ENCODE results near the gene NKAIN4. TPM values are rescaled to one million over a fixed set of nuclear protein-coding genes. Genes with fewer than 3 reads are reported as not detected.

NKAIN4 gene
- total RNA-seq: 16.1 to 18.4 TPM (median 16.8 TPM) in 3 replicates

DNA sequence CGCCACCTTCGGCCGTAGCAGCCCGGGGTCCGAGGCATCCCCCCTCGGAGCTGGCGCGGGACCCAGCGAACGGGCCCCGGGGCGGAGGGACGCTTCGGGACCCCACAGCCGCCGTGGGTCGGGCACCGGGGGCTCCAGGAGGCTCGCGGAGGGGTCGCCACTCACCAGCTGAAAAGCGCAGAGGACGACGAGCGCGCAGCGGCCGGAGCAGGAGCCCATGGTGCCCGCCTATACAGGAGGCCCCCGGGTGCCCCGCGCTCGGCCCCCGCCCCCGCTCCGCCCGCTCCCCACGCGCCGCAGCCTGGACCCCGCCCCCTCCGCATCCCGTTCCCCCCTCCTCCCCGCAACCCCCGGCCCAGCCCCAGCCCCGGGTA lies at the start of gene NKAIN4:
Gene NKAIN4 (minus strand): TSS at position 232 of the 374 bp plus-strand sequence. CDS start 13 bp downstream, at position 219.
- Mint-ChIP-seq H3K4me3 (peak within 1 kb of the TSS; percentile 70), H3K4me1 (peaks cover 47% of the 10 kb centered on the region), H3K27me3 (ENCODE audit: low read depth) (peaks cover 39% of the 10 kb centered on the region), H3K9me3 (no peaks in the 10 kb centered on the region), H3K27ac (peak within 1 kb of the TSS; percentile 39), H3K36me3 (no peaks in the 10 kb centered on the region)
- DNase-seq (ENCODE audit: low spot score in 2 of 2, unreplicated experiment in 2 of 2): no peak
- TF ChIP-seq, protein P1, sequence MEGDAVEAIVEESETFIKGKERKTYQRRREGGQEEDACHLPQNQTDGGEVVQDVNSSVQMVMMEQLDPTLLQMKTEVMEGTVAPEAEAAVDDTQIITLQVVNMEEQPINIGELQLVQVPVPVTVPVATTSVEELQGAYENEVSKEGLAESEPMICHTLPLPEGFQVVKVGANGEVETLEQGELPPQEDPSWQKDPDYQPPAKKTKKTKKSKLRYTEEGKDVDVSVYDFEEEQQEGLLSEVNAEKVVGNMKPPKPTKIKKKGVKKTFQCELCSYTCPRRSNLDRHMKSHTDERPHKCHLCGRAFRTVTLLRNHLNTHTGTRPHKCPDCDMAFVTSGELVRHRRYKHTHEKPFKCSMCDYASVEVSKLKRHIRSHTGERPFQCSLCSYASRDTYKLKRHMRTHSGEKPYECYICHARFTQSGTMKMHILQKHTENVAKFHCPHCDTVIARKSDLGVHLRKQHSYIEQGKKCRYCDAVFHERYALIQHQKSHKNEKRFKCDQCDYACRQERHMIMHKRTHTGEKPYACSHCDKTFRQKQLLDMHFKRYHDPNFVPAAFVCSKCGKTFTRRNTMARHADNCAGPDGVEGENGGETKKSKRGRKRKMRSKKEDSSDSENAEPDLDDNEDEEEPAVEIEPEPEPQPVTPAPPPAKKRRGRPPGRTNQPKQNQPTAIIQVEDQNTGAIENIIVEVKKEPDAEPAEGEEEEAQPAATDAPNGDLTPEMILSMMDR (IDR thresholded peaks at IDR 0.05; ENCODE audit: unreplicated experiment): no peak

DNA sequence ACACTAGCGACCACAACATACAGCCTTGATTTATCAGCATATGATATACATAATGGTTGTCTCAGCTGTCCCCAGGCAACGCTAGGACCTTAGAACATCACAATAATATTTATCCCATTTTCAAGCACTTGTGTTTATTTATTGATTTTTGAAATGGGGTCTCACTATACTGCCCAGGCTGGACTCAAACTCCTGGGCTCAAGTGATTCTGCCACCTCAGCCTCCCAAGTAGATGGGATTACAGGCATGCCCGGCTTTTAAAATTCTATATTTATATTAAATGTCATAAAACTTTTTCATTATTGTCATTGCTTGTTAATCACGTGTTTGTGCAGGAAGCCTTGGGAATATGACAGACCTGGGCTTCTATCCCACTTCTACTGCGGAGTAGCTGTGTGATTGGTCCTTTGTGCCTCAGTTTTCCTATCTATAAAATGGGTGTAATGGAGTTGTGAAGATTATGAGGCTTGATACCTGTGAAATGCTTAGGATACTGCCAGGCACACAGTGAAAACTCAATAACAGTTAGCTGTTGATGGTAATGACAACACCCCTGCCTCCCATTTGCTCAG lies 48.9 kb upstream of the NKAIN4 start:
- H3K27me3 Mint-ChIP-seq (ENCODE audit: low read depth): peaks cover 39% of the 10 kb centered on the region
- no peak overlapping the region for H3K27ac Mint-ChIP-seq
- peaks cover 8% of the 10 kb centered on the region for H3K9me3 Mint-ChIP-seq
- DNase-seq (ENCODE audit: low spot score in 2 of 2, unreplicated experiment in 2 of 2): no peak
- H3K4me1 Mint-ChIP-seq: no peaks in the 10 kb centered on the region
- H3K36me3 Mint-ChIP-seq: no peaks in the 10 kb centered on the region
- TF ChIP-seq, protein P1 (IDR thresholded peaks at IDR 0.05; ENCODE audit: unreplicated experiment): no peak
- H3K4me3 Mint-ChIP-seq: no peak overlapping the region

DNA sequence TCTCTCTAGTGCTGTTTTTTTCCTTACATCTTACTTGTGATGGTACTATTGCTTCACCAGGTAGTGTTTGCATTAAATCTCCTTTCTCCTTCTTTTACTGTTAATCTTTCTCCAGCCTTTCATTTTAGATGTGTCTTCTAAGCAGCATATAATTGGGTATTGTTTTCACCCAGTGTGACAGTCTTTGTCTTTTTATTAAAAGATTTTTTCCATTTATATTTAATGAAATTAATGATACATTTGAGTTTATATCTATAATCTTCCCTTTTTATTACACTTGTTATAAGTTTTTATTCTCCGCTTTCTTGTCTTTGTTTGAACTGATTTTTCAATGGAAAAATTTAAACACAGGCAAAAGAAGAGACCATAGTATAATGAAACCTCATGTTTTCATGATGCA lies 47.4 kb upstream of the NKAIN4 start:
- no peak overlapping the region for H3K27ac Mint-ChIP-seq
- peaks cover 8% of the 10 kb centered on the region for H3K9me3 Mint-ChIP-seq
- DNase-seq (ENCODE audit: low spot score in 2 of 2, unreplicated experiment in 2 of 2): no peak
- H3K4me1 Mint-ChIP-seq: no peaks in the 10 kb centered on the region
- TF ChIP-seq, protein P1 (IDR thresholded peaks at IDR 0.05; ENCODE audit: unreplicated experiment): no peak
- no peaks in the 10 kb centered on the region for H3K36me3 Mint-ChIP-seq
- no peak overlapping the region for H3K4me3 Mint-ChIP-seq
- H3K27me3 Mint-ChIP-seq (ENCODE audit: low read depth): peaks cover 42% of the 10 kb centered on the region

DNA sequence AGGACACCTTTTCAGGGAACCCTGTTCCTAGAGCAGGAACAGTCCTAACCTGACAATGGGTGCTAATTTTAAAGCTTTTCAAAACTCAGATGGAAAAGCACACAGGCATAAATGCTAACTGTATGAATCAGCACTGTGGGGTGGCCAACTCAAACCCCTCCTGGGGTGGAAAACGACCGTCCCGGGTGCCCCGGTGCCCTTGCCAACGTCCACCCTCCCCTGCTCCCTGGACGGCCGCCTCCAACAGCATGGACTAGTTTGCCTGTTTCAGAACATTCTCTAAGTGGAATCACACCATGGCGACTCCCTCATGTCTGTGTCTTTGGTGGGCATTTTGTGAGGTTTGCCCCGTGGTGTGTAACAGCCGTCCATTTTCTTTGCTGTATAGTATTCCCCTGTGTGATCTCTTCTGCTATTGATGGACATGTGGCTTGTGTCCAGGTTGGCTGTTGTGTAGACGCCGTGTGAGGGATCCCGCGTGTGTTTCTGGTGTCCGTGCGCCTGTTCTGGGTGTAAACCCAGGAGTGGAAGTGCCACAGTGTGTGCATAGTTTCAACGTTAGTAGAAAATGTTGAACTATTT lies 44.6 kb upstream of the NKAIN4 start:
- H3K27me3 Mint-ChIP-seq (ENCODE audit: low read depth): peaks cover 51% of the 10 kb centered on the region
- H3K36me3 Mint-ChIP-seq: no peaks in the 10 kb centered on the region
- peaks cover 1% of the 10 kb centered on the region for H3K4me1 Mint-ChIP-seq
- H3K27ac Mint-ChIP-seq: no peak overlapping the region
- TF ChIP-seq, protein P1 (IDR thresholded peaks at IDR 0.05; ENCODE audit: unreplicated experiment): no peak
- no peak for DNase-seq (ENCODE audit: low spot score in 2 of 2, unreplicated experiment in 2 of 2)
- H3K9me3 Mint-ChIP-seq: peaks cover 8% of the 10 kb centered on the region
- no peak overlapping the region for H3K4me3 Mint-ChIP-seq

DNA sequence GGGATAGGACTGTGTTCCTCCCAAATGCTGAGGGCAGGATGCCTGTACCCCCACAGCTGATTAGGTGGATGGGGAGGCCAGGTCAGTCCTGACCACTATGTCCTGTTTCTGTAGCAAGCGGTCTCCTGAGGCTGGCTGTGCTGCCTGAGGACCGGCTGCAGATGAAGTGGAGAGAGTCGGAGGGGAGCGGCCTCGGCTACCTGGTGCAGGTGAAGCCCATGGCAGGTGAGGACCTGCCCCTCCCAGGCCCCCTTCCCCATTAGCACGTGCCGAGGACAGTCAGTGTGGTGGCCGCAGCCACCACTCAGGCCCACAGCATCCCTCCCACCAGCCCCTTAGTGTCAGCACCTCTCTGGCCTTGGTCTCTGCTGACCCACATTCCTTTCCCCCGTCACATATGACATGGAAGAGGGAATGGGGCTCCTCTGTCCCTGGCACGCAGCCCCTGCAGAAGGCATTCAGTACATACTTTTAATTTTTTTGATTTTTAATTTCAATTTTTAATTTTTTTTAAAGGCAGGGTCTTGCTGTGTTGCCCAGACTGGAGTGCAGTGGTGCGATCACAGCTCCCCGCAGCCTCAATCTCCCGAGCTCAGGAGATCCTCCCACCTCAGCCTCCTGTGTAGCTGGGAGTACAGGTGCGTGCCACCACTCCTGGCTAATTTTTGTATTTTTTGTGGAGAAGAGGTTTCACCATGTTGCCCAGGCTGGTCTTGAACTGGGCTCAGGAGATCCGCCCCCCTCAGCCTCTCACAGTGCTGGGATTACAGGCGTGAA lies 43.7 kb upstream of the NKAIN4 start:
- peaks cover 50% of the 10 kb centered on the region for H3K27me3 Mint-ChIP-seq (ENCODE audit: low read depth)
- peaks cover 8% of the 10 kb centered on the region for H3K9me3 Mint-ChIP-seq
- H3K4me3 Mint-ChIP-seq: no peak overlapping the region
- no peak overlapping the region for H3K27ac Mint-ChIP-seq
- no peaks in the 10 kb centered on the region for H3K36me3 Mint-ChIP-seq
- peaks cover 1% of the 10 kb centered on the region for H3K4me1 Mint-ChIP-seq
- TF ChIP-seq, protein P1 (IDR thresholded peaks at IDR 0.05; ENCODE audit: unreplicated experiment): no peak
- DNase-seq (ENCODE audit: low spot score in 2 of 2, unreplicated experiment in 2 of 2): no peak
